ENCODE results near the gene COPA.

DNA sequence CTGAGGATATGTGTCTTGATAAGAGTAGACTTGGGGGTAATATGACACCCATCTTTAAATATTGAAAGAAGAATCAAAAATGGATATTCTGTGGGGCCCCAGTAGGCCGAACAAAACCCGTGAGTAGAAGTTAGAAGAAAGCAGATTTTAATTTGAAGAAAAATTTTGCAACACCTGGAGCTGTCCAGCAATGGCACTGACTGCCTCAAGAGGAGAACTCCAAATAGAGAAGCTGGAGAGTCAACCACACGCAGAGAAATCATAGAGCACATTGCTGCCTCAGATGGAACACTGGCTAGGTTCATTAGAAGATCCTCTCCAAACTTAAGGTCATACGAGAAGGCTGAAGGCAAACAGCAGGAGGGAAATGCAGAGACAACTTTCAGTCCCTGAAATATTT, 30.6 kb upstream of the COPA start:
- TF ChIP-seq, protein P1, sequence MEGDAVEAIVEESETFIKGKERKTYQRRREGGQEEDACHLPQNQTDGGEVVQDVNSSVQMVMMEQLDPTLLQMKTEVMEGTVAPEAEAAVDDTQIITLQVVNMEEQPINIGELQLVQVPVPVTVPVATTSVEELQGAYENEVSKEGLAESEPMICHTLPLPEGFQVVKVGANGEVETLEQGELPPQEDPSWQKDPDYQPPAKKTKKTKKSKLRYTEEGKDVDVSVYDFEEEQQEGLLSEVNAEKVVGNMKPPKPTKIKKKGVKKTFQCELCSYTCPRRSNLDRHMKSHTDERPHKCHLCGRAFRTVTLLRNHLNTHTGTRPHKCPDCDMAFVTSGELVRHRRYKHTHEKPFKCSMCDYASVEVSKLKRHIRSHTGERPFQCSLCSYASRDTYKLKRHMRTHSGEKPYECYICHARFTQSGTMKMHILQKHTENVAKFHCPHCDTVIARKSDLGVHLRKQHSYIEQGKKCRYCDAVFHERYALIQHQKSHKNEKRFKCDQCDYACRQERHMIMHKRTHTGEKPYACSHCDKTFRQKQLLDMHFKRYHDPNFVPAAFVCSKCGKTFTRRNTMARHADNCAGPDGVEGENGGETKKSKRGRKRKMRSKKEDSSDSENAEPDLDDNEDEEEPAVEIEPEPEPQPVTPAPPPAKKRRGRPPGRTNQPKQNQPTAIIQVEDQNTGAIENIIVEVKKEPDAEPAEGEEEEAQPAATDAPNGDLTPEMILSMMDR (conservative IDR thresholded peaks at IDR 0.05; ENCODE audit: low read depth, low read length): no peak
- no peak for TF ChIP-seq EZH2phosphoT487 (IDR thresholded peaks at IDR 0.05; ENCODE audit: borderline replicate concordance, low read length)
